IPS DF 4.7 (cell line): ENCODE data around the gene APOC1.
A peak's percentile ranks its signal among the peaks of the same experiment; 100 is the strongest.
"Not testable (repeated sequence)": the region's sequence is repeated elsewhere in the genome, so short reads cannot be mapped to it uniquely, and the experiment has no call there.

Experiments
- DNase-seq: peaks from one replicate; pipeline ENCODE4 v3.0.0-alpha.2; 2013; ENCODE audit warnings: low spot score; ENCODE audit errors: extremely low read depth

Gene APOC1

DNA sequence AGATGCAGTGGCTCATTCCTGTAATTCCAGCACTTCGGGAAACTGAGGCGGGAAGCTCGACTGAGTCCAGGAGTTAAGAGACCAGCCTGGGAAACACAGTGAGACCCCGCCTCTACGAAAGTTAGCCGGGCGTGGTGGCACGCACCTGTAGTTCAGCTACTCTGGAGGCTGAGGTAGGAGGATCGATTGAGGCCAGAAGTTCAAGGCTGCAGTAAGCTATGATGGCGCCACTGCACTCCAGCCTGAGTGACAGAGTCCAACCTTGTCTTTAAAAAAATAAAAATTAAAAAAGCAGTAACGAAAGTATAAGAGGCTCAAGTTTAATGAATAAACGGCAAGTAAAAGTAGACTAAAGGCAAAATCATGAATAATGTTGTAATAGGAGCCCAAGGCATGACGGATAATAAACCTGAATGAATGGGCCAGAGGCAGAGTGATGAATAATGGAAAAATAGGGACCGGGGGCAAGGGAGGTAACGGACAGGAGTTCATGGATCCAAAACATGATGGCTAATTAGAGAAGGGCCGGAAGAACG lies 24.5 kb upstream of the APOC1 start:
- no peak for DNase-seq

DNA sequence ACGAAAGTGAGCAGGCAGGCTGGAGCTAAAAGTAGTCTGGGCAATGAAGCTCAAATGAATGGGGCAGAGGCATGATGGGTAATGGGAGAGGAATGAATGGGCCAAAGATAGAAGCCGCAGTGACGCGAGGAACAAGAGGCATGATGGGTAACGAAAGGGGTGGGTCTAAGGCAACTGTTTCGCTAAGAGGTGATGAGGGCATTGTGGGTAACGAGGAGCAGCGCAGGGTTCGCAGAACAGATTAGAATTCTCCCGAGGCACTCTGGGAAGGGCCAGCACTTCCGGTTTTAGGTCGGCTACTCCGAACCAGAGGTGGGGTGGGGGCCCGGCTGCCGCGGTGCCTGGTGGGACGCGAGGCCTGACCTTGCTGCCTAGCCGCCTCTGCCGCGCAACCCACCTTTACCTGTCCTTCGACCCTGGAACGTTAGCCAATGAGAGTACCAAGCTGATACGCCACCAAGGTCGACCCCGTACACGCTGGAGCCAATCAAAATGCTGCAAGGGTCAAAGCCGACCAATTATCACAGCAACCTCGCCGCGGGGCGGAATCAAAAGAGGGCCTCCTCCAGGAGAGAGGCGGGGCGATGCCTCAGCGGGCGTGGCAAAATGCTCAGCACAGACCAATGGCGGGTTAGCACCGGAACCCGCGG lies 23.9 kb upstream of the APOC1 start:
- DNase-seq, result peak; percentile 100

DNA sequence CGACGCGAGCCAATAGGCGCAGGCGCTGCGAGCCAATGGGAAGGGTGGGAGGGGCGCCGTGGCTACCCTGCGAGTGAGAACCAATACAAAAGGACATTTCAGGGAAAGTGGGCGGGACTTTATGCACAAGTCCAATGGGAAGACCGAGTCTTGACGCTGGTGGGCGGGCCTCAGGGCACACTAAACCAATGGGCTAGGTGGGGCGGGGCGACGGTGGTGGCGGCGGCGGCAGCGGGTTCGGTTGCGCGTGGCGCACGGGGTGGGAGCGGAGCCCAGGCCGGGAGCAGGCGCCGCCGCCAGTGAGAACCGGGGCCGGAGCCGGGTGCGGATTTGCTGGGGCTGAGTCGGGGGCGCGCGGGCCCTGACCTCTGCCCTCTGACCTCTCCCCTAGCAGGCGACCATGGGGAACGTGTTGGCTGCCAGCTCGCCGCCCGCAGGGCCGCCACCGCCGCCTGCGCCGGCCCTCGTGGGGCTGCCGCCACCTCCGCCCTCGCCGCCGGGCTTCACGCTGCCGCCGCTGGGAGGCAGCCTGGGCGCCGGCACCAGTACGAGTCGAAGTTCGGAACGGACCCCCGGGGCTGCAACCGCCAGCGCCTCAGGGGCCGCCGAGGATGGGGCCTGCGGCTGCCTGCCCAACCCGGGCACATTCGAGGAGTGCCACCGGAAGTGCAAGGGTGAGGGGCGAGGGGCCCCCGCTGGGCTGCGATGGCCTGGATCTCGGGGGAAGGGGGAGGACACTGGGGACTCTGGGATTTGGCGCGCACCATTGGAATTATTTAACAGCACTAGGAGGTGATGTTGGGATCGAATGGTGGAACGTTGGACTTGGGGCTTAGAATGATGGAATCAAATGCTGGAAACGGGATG lies 23.2 kb upstream of the APOC1 start, which contains the start of gene TOMM40:
TOMM40 (plus strand) TSS at position 239 of the 867 bp plus-strand sequence; CDS start at position 401, 162 bp downstream.
- peak; percentile 98 for DNase-seq

- no peak for DNase-seq
These were observed 21.5 kb upstream of the APOC1 start for GRCh38 chr19:44892932-44893331.

DNA sequence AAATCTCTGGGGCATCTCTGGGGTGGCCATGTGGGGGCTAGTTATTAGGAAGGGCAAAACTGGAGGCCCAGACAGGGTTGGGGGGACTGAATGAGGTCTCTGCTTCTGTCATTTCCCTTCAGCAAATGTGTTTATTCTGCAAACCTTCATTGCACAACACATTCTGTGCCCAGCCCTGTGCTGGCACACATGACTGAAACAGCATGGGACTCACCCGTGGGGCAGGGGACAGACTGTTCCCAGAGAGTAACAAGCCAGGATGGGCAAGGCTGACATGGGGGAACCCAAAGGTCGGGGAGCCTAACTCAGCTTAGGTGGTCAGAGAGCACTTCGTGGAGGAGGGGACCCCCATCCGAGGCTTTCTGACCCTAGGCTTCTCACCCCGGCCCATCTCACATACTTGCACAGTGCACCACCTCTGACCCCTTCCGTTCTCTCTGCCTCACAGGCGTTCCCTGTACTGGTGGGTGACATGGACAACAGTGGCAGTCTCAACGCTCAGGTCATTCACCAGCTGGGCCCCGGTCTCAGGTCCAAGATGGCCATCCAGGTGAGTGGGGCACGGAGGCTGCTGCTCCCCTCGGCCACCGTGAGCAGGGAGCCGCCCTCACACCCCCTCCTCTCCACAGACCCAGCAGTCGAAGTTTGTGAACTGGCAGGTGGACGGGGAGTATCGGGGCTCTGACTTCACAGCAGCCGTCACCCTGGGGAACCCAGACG lies 20.9 kb upstream of the APOC1 start:
- no peak for DNase-seq

DNA sequence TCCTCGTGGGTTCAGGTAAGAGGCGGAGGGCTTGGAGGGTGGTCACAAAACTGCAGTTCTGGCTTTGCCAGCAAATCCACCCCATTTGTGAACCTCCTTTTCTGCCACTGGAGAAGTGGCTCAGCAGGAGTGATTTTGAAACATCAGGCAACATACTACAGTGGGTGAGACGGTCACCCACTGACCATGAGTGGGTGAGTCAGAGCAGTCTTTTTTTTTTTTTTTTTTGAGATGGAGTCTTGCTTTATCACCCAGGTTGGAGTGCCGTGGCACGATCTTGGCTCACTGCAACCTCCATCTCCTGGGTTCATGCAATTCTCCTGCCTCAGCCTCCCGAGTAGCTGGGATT lies 20.4 kb upstream of the APOC1 start:
- no peak for DNase-seq

- no peak for DNase-seq
These were observed 19.5 kb upstream of the APOC1 start for GRCh38 chr19:44894946-44895345.

GRCh38 chr19:44897835-44898234 lies 16.6 kb upstream of the APOC1 start:
- DNase-seq, result no peak

GRCh38 chr19:44900328-44901244 lies 13.8 kb upstream of the APOC1 start:
- no peak for DNase-seq

DNA sequence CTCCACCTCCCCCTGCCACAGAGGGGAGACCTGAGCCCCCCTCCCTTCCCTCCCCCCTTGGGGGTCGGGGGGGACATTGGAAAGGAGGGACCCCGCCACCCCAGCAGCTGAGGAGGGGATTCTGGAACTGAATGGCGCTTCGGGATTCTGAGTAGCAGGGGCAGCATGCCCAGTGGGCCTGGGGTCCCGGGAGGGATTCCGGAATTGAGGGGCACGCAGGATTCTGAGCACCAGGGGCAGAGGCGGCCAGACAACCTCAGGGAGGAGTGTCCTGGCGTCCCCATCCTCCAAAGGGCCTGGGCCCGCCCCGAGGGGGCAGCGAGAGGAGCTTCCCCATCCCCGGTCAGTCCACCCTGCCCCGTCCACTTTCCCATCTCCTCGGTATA lies 11.2 kb upstream of the APOC1 start:
- no peak for DNase-seq

GRCh38 chr19:44903602-44904425 lies 10.6 kb upstream of the APOC1 start:
- no peak for DNase-seq

GRCh38 chr19:44904426-44904994 lies 9.9 kb upstream of the APOC1 start:
- no peak for DNase-seq

GRCh38 chr19:44905437-44906160 lies 8.8 kb upstream of the APOC1 start, which contains the start of gene APOE:
APOE (plus strand) TSS chr19:44905796; CDS start chr19:44906625, 829 bp downstream.
- DNase-seq, result no peak

GRCh38 chr19:44907613-44908012 lies 6.8 kb upstream of the APOC1 start:
- DNase-seq, result no peak

GRCh38 chr19:44908074-44908835 lies 6.2 kb upstream of the APOC1 start:
- DNase-seq, result no peak

- DNase-seq, result no peak
These were observed 5.6 kb upstream of the APOC1 start for GRCh38 chr19:44908836-44909261.

- DNase-seq, result no peak
These were observed 4.6 kb upstream of the APOC1 start for GRCh38 chr19:44909775-44910174.

DNA sequence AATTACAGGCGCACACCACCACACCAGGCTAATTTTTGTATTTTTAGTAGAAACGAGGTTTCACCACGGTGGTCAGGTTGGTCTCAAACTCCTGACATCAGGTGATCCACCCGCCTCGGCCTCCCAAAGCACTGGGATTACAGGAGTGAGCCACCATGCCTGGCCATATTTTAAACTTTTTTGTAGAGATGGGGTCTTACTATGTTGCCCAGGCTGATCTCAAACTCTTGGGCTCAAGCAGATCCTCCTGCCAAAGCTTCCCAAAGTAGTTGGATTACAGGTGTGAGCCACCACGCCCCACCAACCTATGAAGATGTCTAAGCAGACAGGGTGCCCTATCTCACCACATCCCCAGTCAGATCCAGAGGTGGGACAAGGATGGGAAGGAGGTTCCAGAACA lies 2.5 kb upstream of the APOC1 start:
- not testable (repeated sequence) for DNase-seq
